Ramos (cell line): Measurements from ENCODE around the gene PCDHGC5.

ENCODE experiments used
- in situ Hi-C: fragments of 300-500 bp; cut with MboI; formaldehyde crosslinking; loops from one replicate; pipeline ENCODE4 v1.14.3; 2022; ENCODE audit warnings: low sequenced_read_pairs; ENCODE audit not compliant: unreplicated experiment

Gene PCDHGC5

GRCh38 chr5:141524604-141525597 is 36.0 kb downstream of the PCDHGC5 start:
- in situ Hi-C loops, result loop anchor here (5.0 kb wide), 1 partner anchor 32 kb away; no protein-coding TSS in a partner anchor

- in situ Hi-C loops, result no loop called here
Observed at GRCh38 chr5:141525653-141526052, 36.8 kb downstream of the PCDHGC5 start.

- in situ Hi-C loops, result no loop called here
Observed at GRCh38 chr5:141527426-141527825, 38.5 kb downstream of the PCDHGC5 start.

GRCh38 chr5:141528291-141528984 is 39.6 kb downstream of the PCDHGC5 start:
- in situ Hi-C loops, result no loop called here

- in situ Hi-C loops, result no loop called here
Observed at GRCh38 chr5:141529002-141529401, 40.1 kb downstream of the PCDHGC5 start.

- in situ Hi-C loops, result no loop called here
Observed at GRCh38 chr5:141529873-141530272, 41.0 kb downstream of the PCDHGC5 start.

- in situ Hi-C loops, result no loop called here
Observed at GRCh38 chr5:141532726-141533125, 43.8 kb downstream of the PCDHGC5 start.

GRCh38 chr5:141533897-141534296 is 45.0 kb downstream of the PCDHGC5 start:
- in situ Hi-C loops, result no loop called here

GRCh38 chr5:141534492-141535213 is 45.8 kb downstream of the PCDHGC5 start:
- in situ Hi-C loops, result no loop called here
